Immature natural killer cell (primary cell): Measurements from ENCODE around the gene ZFYVE28. TPM values are rescaled to one million over a fixed set of nuclear protein-coding genes. Genes with fewer than 3 reads are reported as not detected.
A peak's percentile ranks its signal among the peaks of the same experiment; 100 is the strongest.
"Not testable (repeated sequence)": the region's sequence is repeated elsewhere in the genome, so short reads cannot be mapped to it uniquely, and the experiment has no call there.

Experiments
- DNase-seq, 3 donors: peaks; one replicate each; pipeline ENCODE4 v3.0.0; 2022; ENCODE audit warnings: mixed read lengths in 1 of 3
- H3K27ac Mint-ChIP-seq, 6 donors: one replicate each; pipeline ENCODE4 v1.8.0; 2020; ENCODE audit warnings: mixed read lengths in 6 of 6, mild to moderate bottlenecking in 5 of 6, inconsistent platforms in 4 of 6, moderate library complexity in 3 of 6
- H3K27me3 Mint-ChIP-seq, 3 donors: one replicate each; pipeline ENCODE4 v1.8.0; 2020 to 2021; ENCODE audit warnings: low read depth in 3 of 3, mild to moderate bottlenecking in 3 of 3, mixed read lengths in 3 of 3, moderate library complexity in 3 of 3, inconsistent platforms in 1 of 3
- H3K36me3 Mint-ChIP-seq, 3 donors: one replicate each; pipeline ENCODE4 v1.8.0; 2020; ENCODE audit warnings: mixed read lengths in 3 of 3, inconsistent platforms in 2 of 3, mild to moderate bottlenecking in 2 of 3
- H3K4me1 Mint-ChIP-seq, 2 donors: one replicate each; pipeline ENCODE4 v1.8.0; 2020; ENCODE audit warnings: inconsistent platforms in 2 of 2, mild to moderate bottlenecking in 2 of 2, mixed read lengths in 2 of 2, moderate library complexity in 1 of 2
- H3K4me3 Mint-ChIP-seq, 5 donors: one replicate each; pipeline ENCODE4 v1.8.0; 2020; ENCODE audit warnings: mild to moderate bottlenecking in 5 of 5, mixed read lengths in 5 of 5, inconsistent platforms in 3 of 5, moderate library complexity in 3 of 5
- H3K9me3 Mint-ChIP-seq, 6 donors: one replicate each; pipeline ENCODE4 v1.8.0; 2020; ENCODE audit warnings: mild to moderate bottlenecking in 6 of 6, mixed read lengths in 6 of 6, inconsistent platforms in 4 of 6, moderate library complexity in 3 of 6
- polyA plus RNA-seq, 3 donors: library from polyadenylated mRNA; unstranded; fragments of 300-500 nt; fragmentation: Illumina TruSeq; gene quantifications; one replicate each; pipeline ENCODE4 v1.2.3, GENCODE V29; 2021

ZFYVE28 gene
- polyA plus RNA-seq, 3 donors from 2014 or later: 11.9 to 17.5 (median 14.4) TPM

DNA sequence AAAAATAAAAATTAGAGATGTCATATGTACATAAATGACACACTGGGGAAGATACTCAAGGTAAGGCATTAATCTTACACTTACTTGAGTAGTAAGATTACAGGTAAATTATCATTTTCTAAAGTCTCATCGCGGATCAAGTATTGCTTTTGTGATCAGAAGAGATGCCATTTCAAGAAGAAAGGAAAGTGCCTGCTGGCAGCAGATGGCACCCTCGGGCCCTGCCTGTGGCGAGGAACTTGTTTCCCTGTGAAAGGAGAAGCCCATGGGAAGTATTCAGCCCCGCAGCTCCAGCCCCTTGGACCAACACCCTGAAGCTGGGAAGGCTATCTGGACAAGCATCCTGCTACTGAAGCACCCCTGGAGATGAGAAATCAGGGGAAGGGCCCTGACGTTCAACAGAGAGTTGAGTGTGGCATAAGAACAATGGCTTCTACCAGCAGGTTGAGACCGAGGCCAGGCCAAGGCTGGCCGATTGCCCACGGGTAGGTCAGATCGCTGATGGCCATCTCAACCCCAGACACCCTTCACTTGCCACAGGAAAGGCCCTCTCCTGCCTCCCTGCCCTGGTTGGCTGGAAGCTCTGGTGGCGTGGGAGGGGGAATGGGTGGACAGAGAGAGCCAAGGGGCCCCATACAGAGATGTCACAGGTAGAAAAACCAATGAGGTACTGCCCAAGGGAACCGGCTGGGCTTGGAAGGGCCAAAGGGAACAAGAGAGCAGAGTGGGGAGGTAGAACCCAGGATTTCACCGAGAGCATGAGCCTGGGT lies 137.7 kb downstream of the ZFYVE28 start:
- no peaks in the 10 kb centered on the region for H3K9me3 Mint-ChIP-seq
- no peak for DNase-seq
- peak overlapping the region in 2 of 5 donors; percentile 58 to 77 for H3K4me3 Mint-ChIP-seq
- peaks cover 8 to 16% (median 11%) of the 10 kb centered on the region in 3 donors for H3K27me3 Mint-ChIP-seq
- H3K27ac Mint-ChIP-seq: peak overlapping the region; percentile 99 to 100 (median 100)
- peaks cover 38 to 44% of the 10 kb centered on the region in 2 donors for H3K4me1 Mint-ChIP-seq
- H3K36me3 Mint-ChIP-seq: peaks cover 0 to 16% (median 9%) of the 10 kb centered on the region in 3 donors

DNA sequence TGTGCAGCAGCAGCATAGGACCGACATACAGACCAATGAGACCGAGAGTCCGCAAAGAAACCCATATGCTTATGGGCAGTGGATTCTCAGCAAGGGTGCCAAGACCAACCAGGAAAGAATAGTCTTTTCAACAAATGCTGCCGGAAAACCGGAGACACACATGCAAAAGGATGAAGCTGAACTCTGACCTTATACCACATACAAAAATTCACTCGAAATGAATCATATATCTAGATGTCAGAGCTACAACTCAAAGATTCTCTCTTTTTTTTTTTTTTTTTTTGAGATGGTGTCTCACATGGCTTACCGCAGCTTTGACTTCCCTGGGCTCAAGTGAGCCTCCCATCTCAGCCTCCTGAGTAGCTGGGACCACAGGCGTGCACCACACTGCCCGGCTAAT lies 140.5 kb downstream of the ZFYVE28 start:
- Mint-ChIP-seq H3K27me3 (peaks cover 10 to 16% (median 11%) of the 10 kb centered on the region in 3 donors), H3K9me3 (no peaks in the 10 kb centered on the region), H3K27ac (peak overlapping the region in 3 of 6 donors; percentile 35 to 100 (median 84)), H3K36me3 (peaks cover 3 to 9% (median 7%) of the 10 kb centered on the region in 3 donors), H3K4me3 (no peak overlapping the region), H3K4me1 (peaks cover 29 to 33% of the 10 kb centered on the region in 2 donors)
- DNase-seq: no peak

DNA sequence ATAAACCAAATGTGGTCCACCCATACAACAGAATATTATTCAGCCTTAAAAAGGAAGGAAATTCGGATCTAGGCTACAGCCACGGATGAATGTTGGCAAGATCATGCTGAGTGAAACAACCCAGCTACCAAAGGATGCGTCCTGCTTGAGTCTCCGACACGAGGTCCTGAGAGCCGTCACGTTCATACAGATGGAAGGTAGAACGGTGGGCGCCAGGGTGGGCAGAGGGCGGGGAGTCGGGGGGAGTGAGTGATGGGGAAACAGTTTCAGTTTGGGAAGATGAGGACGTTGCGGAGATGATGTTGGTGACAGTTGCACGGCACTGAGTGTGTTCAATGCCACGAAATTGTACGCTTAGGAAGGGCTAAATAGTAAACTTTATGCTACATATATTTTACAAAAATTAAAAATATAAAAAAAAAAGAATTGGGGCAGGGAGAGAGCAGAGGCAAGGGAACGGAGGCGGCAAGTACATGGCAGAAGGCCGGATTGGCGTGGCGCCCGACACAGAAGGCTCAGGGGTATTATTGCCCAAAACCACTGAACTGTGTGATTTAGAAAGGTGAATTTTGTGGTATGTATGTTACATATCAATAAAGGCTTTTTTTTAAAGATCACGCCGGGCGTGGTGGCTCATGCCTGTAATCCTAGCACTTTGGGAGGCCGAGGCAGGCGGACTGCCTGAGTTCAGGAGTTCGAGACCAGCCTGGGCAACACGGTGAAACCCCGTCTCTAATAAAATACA lies 141.7 kb downstream of the ZFYVE28 start:
- no peak for DNase-seq
- Mint-ChIP-seq H3K4me3 (no peak overlapping the region), H3K9me3 (no peaks in the 10 kb centered on the region), H3K27ac (no peak overlapping the region), H3K36me3 (peaks cover 3 to 7% (median 6%) of the 10 kb centered on the region in 3 donors), H3K27me3 (peaks cover 4 to 7% (median 6%) of the 10 kb centered on the region in 3 donors), H3K4me1 (peaks cover 22 to 29% of the 10 kb centered on the region in 2 donors)

DNA sequence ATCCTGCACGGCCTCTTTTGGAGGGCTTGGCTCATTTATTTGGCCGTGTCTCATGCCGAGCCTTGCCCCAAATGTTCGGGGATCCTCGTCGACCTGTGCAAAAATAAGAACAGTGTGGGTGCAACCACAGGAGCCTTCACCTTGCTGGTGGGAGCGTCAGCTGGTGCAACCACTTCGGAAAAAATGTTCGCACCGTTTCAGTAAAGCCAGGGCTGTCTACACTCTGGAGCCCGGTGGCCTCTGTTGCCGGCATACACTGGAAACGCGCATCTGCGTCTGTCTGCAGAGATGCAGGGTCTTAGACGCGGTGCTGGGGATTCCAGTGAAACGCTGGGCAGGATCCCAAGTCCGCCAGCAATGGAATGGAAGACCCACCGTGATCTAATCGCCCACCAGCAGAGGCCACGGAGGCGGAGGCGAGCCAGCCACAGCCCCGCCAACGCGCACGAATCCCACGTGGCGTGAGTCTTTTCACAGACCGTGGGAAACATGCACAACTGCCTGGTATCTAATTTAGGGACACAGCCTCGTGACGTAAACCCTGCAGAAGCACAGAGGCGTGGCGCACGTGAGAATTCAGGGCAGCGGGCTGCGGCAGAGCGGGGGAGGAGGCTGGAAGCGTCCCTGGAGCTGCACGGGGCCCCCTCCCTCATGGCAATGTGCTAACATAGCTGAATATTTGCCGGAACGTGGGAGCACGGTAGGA lies 142.7 kb downstream of the ZFYVE28 start:
- peaks cover 12 to 18% of the 10 kb centered on the region in 2 donors for H3K4me1 Mint-ChIP-seq
- no peak overlapping the region for H3K27ac Mint-ChIP-seq
- DNase-seq: no peak
- H3K27me3 Mint-ChIP-seq: peaks cover 3 to 6% (median 4%) of the 10 kb centered on the region in 3 donors
- H3K9me3 Mint-ChIP-seq: no peaks in the 10 kb centered on the region
- peaks cover 3 to 7% (median 6%) of the 10 kb centered on the region in 3 donors for H3K36me3 Mint-ChIP-seq
- H3K4me3 Mint-ChIP-seq: no peak overlapping the region

DNA sequence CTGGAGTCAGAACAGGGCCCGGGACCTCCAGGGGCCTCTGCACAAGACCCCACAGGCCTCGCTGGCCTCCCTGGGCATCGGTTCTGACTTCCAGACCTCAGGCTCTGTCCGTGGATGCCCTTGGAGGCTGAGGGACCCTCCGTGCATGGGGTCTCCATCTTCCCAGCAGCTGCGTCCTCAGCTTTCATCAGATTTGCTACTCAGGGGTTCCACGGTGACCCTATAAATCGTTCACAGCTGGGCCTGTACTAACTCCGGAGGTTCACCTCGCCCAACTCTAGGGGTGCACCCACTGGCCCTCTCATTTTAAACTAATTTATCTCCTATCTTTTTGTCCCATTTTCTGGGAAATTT lies 143.4 kb downstream of the ZFYVE28 start:
- H3K4me3 Mint-ChIP-seq, H3K9me3 Mint-ChIP-seq, H3K27me3 Mint-ChIP-seq, DNase-seq, H3K27ac Mint-ChIP-seq, H3K36me3 Mint-ChIP-seq: not testable (repeated sequence)
- H3K4me1 Mint-ChIP-seq: peaks cover 9 to 13% of the 10 kb centered on the region in 2 donors

DNA sequence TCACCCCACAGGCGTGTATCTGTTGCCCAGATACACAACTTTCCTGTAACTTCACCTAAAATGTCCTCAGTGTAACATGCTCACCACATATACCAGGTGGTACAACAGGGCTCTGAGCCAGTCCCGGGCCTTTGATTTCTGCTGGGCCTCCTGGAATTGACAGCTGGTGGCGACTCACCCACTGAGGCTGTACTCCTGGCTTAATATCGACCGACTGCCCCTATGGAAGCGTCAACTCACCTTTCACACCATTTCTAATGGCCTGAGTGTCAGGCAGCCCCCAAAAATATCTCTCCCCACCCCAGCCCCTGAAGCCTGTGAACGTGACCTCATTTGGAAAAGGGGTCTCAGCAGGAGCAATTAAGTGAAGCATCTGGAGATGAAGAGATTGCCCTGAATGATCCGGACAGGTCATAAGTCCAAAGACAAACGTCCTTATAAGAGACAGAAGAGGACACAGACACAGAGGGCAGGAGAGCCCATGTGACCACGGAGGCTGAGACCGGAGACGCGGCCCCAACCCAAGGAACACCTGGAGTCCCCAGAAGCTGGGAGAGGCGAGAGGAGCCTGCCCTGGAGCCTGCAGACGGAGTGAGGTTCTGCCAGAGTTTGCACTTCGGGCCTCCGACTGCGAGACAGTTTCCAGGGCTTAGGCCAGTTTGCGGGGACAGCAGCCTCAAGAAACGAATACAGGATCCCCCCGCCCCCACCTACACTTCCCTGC lies 144.0 kb downstream of the ZFYVE28 start:
- peaks cover 2 to 4% (median 3%) of the 10 kb centered on the region in 3 donors for H3K27me3 Mint-ChIP-seq

DNA sequence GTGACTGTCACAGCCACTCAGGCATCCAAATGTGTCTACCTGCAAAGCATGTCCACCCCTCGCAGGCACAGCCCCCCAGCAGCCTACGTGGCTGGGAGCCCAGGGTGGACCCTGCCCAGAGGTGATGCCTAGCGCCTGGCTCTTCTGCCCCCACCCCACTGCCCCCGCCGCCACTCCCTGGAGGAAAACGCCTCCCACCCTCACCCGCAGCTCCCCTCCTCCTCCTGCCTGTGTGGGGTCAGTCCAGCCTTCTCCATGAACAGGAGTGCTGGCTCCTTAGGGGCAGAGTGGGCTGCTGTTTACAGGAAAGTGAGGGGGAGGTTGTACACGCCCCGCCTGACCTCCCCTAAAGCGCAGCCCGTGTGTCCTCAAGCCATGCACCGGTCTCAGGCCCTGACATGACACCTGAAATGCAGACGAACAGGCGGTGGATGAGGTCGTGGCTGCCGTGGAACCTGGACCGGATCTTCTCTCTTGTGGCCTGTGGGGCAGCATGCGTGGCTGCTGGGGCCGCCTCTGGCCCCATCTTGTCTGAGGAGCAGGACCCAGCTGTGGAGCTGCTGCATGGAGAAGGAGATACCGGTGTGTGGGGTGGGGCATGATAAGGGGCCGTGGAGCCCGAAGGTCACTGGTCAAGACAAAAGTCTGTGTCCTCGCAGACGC lies 144.7 kb downstream of the ZFYVE28 start:
- no peak overlapping the region for H3K27ac Mint-ChIP-seq
- H3K27me3 Mint-ChIP-seq: peaks cover 2 to 4% (median 3%) of the 10 kb centered on the region in 3 donors
- no peak for DNase-seq
- peaks cover 7 to 13% of the 10 kb centered on the region in 2 donors for H3K4me1 Mint-ChIP-seq
- H3K36me3 Mint-ChIP-seq: peaks cover 3 to 11% (median 10%) of the 10 kb centered on the region in 3 donors
- no peaks in the 10 kb centered on the region for H3K9me3 Mint-ChIP-seq
- no peak overlapping the region for H3K4me3 Mint-ChIP-seq

More for the DNA sequence above, 144.0 kb downstream of the ZFYVE28 start:
- peaks cover 3 to 9% (median 9%) of the 10 kb centered on the region in 3 donors for H3K36me3 Mint-ChIP-seq
- H3K4me1 Mint-ChIP-seq: peaks cover 7 to 13% of the 10 kb centered on the region in 2 donors
- no peak overlapping the region for H3K4me3 Mint-ChIP-seq
- DNase-seq: no peak
- H3K27ac Mint-ChIP-seq: peak overlapping the region in 2 of 6 donors; percentile 42 to 52
- no peaks in the 10 kb centered on the region for H3K9me3 Mint-ChIP-seq

DNA sequence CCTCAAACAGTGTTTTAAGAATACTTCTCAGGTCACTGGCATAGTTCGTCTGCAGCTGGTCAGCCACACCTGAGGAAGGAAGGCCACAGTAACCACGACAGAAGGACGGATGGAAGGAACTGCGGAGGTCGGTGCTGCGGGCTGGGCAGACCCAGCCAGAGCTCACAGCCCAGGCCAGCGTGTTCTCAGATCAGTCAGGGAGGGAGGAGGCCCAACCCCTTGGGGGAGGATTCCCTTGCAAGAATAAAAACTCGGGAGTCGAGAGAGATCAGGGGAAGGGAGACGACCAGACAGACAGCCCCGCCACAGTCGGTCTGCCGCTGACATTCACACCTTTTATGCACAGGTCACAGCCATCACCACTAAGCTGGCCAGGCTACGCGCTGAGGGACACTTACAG lies 145.2 kb downstream of the ZFYVE28 start:
- Mint-ChIP-seq H3K27ac (peak overlapping the region in 3 of 6 donors; percentile 30 to 81 (median 69)), H3K9me3 (no peaks in the 10 kb centered on the region), H3K36me3 (peaks cover 3 to 11% (median 10%) of the 10 kb centered on the region in 3 donors), H3K4me1 (peaks cover 7 to 13% of the 10 kb centered on the region in 2 donors), H3K27me3 (peaks cover 2 to 4% (median 3%) of the 10 kb centered on the region in 3 donors), H3K4me3 (no peak overlapping the region)
- no peak for DNase-seq

DNA sequence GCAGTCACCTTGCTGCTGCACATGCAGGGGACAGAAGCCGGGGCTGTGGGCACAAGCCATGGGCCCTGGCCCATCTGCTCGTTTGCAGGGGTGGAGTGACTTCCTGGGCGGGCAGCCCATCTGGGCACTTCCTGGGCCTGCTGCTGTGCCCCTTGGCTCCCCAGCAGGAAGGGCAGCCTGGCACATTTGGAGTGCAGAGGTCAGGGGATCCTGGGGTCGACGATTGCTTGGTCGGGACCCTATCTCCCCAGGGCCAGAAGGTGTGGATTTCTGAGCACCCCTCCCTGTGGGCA lies 145.7 kb downstream of the ZFYVE28 start:
- Mint-ChIP-seq H3K4me1 (peaks cover 7 to 13% of the 10 kb centered on the region in 2 donors), H3K36me3 (peaks cover 3 to 11% (median 10%) of the 10 kb centered on the region in 3 donors), H3K27ac (no peak overlapping the region), H3K27me3 (peaks cover 2 to 4% (median 3%) of the 10 kb centered on the region in 3 donors), H3K9me3 (no peaks in the 10 kb centered on the region), H3K4me3 (no peak overlapping the region)
- DNase-seq: no peak

DNA sequence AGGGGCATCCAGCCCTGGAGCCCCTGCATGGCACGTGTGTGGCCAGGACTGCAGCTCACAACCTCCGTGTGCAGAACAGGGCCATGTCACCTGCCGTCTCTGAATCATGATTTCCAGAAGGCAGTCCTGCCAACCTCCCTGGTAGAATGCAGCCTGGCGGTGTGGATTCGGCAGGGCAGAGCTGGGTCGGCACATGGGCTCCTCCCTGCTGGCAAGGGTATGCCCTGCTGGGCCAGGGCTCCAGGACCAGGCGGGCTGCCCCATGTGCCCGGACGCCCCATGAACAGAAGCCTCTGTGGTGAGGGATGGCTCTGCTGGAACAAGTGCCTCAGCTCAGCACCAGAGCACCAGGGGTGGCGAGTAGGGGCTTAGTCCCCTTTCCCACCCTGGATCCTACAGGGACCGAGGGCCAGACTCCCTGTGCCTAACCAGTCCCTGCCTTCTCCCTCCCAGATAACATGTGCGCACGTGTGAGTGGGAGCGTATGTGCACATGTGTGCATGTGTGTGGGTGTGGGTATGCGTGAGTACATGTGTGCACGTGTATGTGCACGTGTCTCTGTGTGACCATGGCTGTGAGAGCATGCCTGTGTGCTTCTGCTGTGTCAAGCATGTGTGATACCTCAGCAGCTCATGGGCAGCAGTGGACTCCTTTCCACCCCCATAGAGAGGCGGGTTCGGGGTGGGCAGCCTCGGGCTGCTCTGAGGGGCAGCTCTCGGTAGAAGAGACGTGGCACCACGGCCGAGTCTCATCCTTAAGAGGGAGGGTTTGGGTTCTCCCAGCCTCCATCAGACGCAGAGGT lies 146.2 kb downstream of the ZFYVE28 start:
- H3K27me3 Mint-ChIP-seq: peaks cover 2 to 4% (median 3%) of the 10 kb centered on the region in 3 donors
- no peaks in the 10 kb centered on the region for H3K9me3 Mint-ChIP-seq
- H3K4me1 Mint-ChIP-seq: peaks cover 7 to 13% of the 10 kb centered on the region in 2 donors
- peak overlapping the region in 1 of 5 donors; percentile 65 for H3K4me3 Mint-ChIP-seq
- peaks cover 3 to 11% (median 10%) of the 10 kb centered on the region in 3 donors for H3K36me3 Mint-ChIP-seq
- DNase-seq: no peak
- peak overlapping the region in 1 of 6 donors; percentile 72 for H3K27ac Mint-ChIP-seq

DNA sequence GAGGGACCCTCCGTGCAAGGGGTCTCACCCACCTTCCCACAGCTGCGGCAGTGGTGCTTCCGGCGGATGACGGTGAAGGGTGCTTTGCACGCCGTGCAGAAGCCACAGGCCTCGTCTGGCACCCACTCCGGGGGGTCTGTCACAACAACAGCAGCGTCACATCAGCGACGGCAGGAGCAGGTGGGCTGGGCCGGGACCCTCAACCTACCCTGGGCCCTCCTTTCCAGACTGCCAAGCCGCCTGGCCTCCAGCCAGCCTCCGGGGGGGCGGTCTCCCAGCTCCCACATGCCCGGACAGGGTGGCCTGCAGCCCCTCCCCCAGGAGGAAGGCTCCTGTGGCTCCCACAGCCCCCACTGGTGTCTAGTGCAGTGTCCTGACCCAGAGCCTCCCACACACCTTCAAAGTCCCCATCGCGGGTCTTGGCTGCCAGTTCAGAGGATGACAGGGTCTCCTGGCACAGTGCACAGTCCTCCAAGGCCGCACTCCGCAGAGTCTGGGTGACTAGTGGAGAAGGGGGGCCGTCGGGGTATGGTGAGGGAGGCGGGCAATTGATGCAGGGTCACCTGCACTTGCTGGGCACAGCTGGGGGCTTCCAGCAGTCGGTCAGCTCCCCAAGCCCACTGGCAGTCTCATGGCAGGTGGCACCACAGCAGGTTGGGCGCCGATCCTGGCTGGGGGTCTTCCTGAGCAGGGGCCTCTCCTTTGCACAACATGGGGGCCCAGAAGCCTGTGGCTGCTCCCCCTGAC lies 147.0 kb downstream of the ZFYVE28 start:
- H3K36me3 Mint-ChIP-seq: peaks cover 3 to 11% (median 10%) of the 10 kb centered on the region in 3 donors
- no peak overlapping the region for H3K27ac Mint-ChIP-seq
- no peaks in the 10 kb centered on the region for H3K9me3 Mint-ChIP-seq
- DNase-seq: no peak
- H3K4me1 Mint-ChIP-seq: peaks cover 7 to 13% of the 10 kb centered on the region in 2 donors
- peaks cover 2 to 4% (median 3%) of the 10 kb centered on the region in 3 donors for H3K27me3 Mint-ChIP-seq
- H3K4me3 Mint-ChIP-seq: no peak overlapping the region
